GM21786 (cell line): ENCODE data around the gene IL36A.

ENCODE experiments used
- ATAC-seq: cut with Tn5 transposase; IDR thresholded peaks from one replicate; pipeline ENCODE4 v1.9.1; 2021; ENCODE audit not compliant: unreplicated experiment

Gene IL36A

GRCh38 chr2:113002677-113003076 lies 2.6 kb upstream of the IL36A start:
- no peak for ATAC-seq

- ATAC-seq = no peak
Observed at GRCh38 chr2:113007250-113007649, 2.0 kb downstream of the IL36A start.

GRCh38 chr2:113009622-113010021 lies 4.4 kb downstream of the IL36A start:
- ATAC-seq = no peak

- no peak for ATAC-seq
Observed at GRCh38 chr2:113010088-113010487, 4.8 kb downstream of the IL36A start.

- no peak for ATAC-seq
Observed at GRCh38 chr2:113011108-113011507, 5.8 kb downstream of the IL36A start.

- ATAC-seq = no peak
Observed at GRCh38 chr2:113012436-113013335, 7.4 kb downstream of the IL36A start.

- no peak for ATAC-seq
Observed at GRCh38 chr2:113013336-113013661, 8.0 kb downstream of the IL36A start.

- ATAC-seq = no peak
Observed at GRCh38 chr2:113014067-113014466, 8.8 kb downstream of the IL36A start.

GRCh38 chr2:113015042-113015441 lies 9.8 kb downstream of the IL36A start:
- ATAC-seq = no peak

- no peak for ATAC-seq
Observed at GRCh38 chr2:113015655-113016054, 10.4 kb downstream of the IL36A start.

GRCh38 chr2:113018509-113018908 lies 13.2 kb downstream of the IL36A start:
- ATAC-seq = no peak

- no peak for ATAC-seq
Observed at GRCh38 chr2:113021312-113021711, 16.1 kb downstream of the IL36A start.

GRCh38 chr2:113024764-113025163 lies 19.5 kb downstream of the IL36A start:
- ATAC-seq = no peak

- ATAC-seq = no peak
Observed at GRCh38 chr2:113025737-113026136, 20.5 kb downstream of the IL36A start.

GRCh38 chr2:113027691-113028090 lies 22.4 kb downstream of the IL36A start:
- ATAC-seq = no peak

GRCh38 chr2:113028112-113028511 lies 22.9 kb downstream of the IL36A start:
- no peak for ATAC-seq

- no peak for ATAC-seq
Observed at GRCh38 chr2:113032737-113033136, 27.5 kb downstream of the IL36A start.

GRCh38 chr2:113034016-113034415 lies 28.8 kb downstream of the IL36A start:
- ATAC-seq = no peak

- ATAC-seq = no peak
Observed at GRCh38 chr2:113036763-113037162, 31.5 kb downstream of the IL36A start.

- no peak for ATAC-seq
Observed at GRCh38 chr2:113038291-113038690, 33.0 kb downstream of the IL36A start.

- ATAC-seq = no peak
Observed at GRCh38 chr2:113039158-113039557, 33.9 kb downstream of the IL36A start.

- no peak for ATAC-seq
Observed at GRCh38 chr2:113039719-113040118, 34.5 kb downstream of the IL36A start.

GRCh38 chr2:113041871-113042270 lies 36.6 kb downstream of the IL36A start:
- ATAC-seq = no peak
